WTC11 (cell line): ENCODE measurements around the gene UPF3B. TPM values are rescaled to one million over a fixed set of nuclear protein-coding genes. Genes with fewer than 3 reads are reported as not detected.
A peak's percentile ranks its signal among the peaks of the same experiment; 100 is the strongest.

ENCODE experiments used
- ATAC-seq: fragments of 200-7000 bp; cut with Tn5 transposase; 2 replicates; pipeline ENCODE4 v1.10.0; 2021; ENCODE audit warnings: mild to moderate bottlenecking, moderate library complexity
- CTCF ChIA-PET: fragments of 300-600 bp; sonication (Branson Sonifier 250); formaldehyde crosslinking; loops from one replicate; lab custom pipeline; 2021; ENCODE audit warnings: antibody characterized with exemption; lab: Charles Lee
- POLR2A ChIA-PET: fragments of 350-600 bp; sonication (Branson Sonifier 250); formaldehyde crosslinking; loops from one replicate; lab custom pipeline; 2021; ENCODE audit warnings: antibody characterized with exemption; lab: Charles Lee
- DNase-seq: peaks from one replicate; pipeline ENCODE4 v3.0.0; 2021; ENCODE audit warnings: low spot score
- H3K27ac Mint-ChIP-seq: 2 replicates; pipeline ENCODE4 v1.8.0; 2021; ENCODE audit warnings: mixed read lengths
- H3K27me3 Mint-ChIP-seq: 2 replicates; pipeline ENCODE4 v1.8.0; 2021; ENCODE audit warnings: low read depth, mild to moderate bottlenecking, moderate library complexity, mixed read lengths
- H3K36me3 Mint-ChIP-seq: 2 replicates; pipeline ENCODE4 v1.8.0; 2021; ENCODE audit warnings: mixed read lengths
- H3K4me1 Mint-ChIP-seq: 2 replicates; pipeline ENCODE4 v1.8.0; 2022; ENCODE audit warnings: mixed read lengths
- H3K4me3 Mint-ChIP-seq: 2 replicates; pipeline ENCODE4 v1.8.0; 2021; ENCODE audit warnings: mild to moderate bottlenecking, moderate library complexity, mixed read lengths
- H3K9me3 Mint-ChIP-seq: 2 replicates; pipeline ENCODE4 v1.8.0; 2021; ENCODE audit warnings: mixed read lengths
- AFF4 ChIP-seq: sonication (generic); formaldehyde crosslinking; IDR thresholded peaks from 2 replicates; pipeline ENCODE4 v1.8.1; 2023; ENCODE audit warnings: mild to moderate bottlenecking, missing genetic modification reagents, borderline replicate concordance
- AR ChIP-seq: fragments of 250-450 bp; sonication (Bioruptor Pico); IDR thresholded peaks from 2 replicates; pipeline ENCODE4 v1.9.0; 2021; ENCODE audit warnings: mild to moderate bottlenecking
- ATF3 ChIP-seq: sonication (generic); formaldehyde crosslinking; conservative IDR thresholded peaks from 2 replicates; pipeline ENCODE4 v1.8.1; 2022; ENCODE audit warnings: mild to moderate bottlenecking, missing genetic modification reagents
- CTCF ChIP-seq: fragments of 200-600 bp; IDR thresholded peaks from 2 replicates; pipeline ENCODE4 v1.8.0; 2022; ENCODE audit warnings: antibody characterized with exemption
- E2F4 ChIP-seq: sonication (generic); formaldehyde crosslinking; IDR thresholded peaks from 2 replicates; pipeline ENCODE4 v1.8.1; 2022; ENCODE audit warnings: low read depth, mild to moderate bottlenecking, moderate library complexity, missing genetic modification reagents, borderline replicate concordance
- FOXJ3 ChIP-seq: sonication (generic); formaldehyde crosslinking; IDR thresholded peaks from 2 replicates; pipeline ENCODE4 v1.9.0; 2021; ENCODE audit warnings: missing genetic modification reagents, mild to moderate bottlenecking, borderline replicate concordance
- PRDM15 ChIP-seq: sonication (generic); formaldehyde crosslinking; IDR thresholded peaks from 2 replicates; pipeline ENCODE4 v1.8.0; 2022; ENCODE audit warnings: missing genetic modification reagents
- PRRX2 ChIP-seq: fragments of 250-450 bp; sonication (Bioruptor Pico); IDR thresholded peaks from 2 replicates; pipeline ENCODE4 v1.8.0; 2021; ENCODE audit warnings: mild to moderate bottlenecking
- STAT6 ChIP-seq: sonication (generic); formaldehyde crosslinking; conservative IDR thresholded peaks from 2 replicates; pipeline ENCODE4 v1.8.1; 2023; ENCODE audit warnings: mild to moderate bottlenecking, low read depth, missing genetic modification reagents, moderate library complexity
- ZBTB43 ChIP-seq: sonication (generic); formaldehyde crosslinking; IDR thresholded peaks from 2 replicates; pipeline ENCODE4 v1.8.1; 2023; ENCODE audit warnings: mild to moderate bottlenecking, missing genetic modification reagents
- ZNF317 ChIP-seq: sonication (generic); formaldehyde crosslinking; IDR thresholded peaks from 2 replicates; pipeline ENCODE4 v1.8.1; 2023; ENCODE audit warnings: low read depth, mild to moderate bottlenecking, moderate library complexity, missing genetic modification reagents, borderline replicate concordance
- total RNA-seq: library from RNA; stranded (reverse); gene quantifications from 3 replicates; pipeline ENCODE4 v1.2.3, GENCODE V29; 2021

UPF3B gene
- total RNA-seq, 1 experiment from 2014 or later, result 19.2 TPM

GRCh38 chrX:119870626-119871131, 17.9 kb upstream of the UPF3B start:
- Mint-ChIP-seq H3K36me3 (0 out of 2 replicates have a peak, but pooled peaks cover under 1% of the 10 kb centered on the region), H3K4me1 (peaks cover 10% of the 10 kb centered on the region; the same call in 1 of the 2 replicates), H3K9me3 (no peaks in the 10 kb centered on the region), H3K27ac (peak overlapping the region; percentile 97), H3K4me3 (peak overlapping the region; percentile 90), H3K27me3 (no peaks in the 10 kb centered on the region)
- no peak for DNase-seq
- ATAC-seq, result no peak
- POLR2A ChIA-PET, result interaction anchor here (1.6 to 2.4 kb wide), 2 partner anchors 18 to 79 kb away, joined by 9 to 12 read pairs; partner anchors contain the start of genes RPL39 and UPF3B
- CTCF ChIA-PET, result interaction anchor here (1.1 to 1.4 kb wide), 2 partner anchors 17 kb away, joined by 4 to 7 read pairs; partner anchors contain the start of gene UPF3B
- no peak for TF ChIP-seq ZNF317
- no peak for TF ChIP-seq FOXJ3 (CRISPR knock-in tag)
- TF ChIP-seq STAT6 (CRISPR knock-in tag), result no peak
- TF ChIP-seq AR (CRISPR knock-in tag), result no peak
- TF ChIP-seq ATF3 (CRISPR knock-in tag), result no peak
- TF ChIP-seq AFF4 (CRISPR knock-in tag), result no peak
- no peak for TF ChIP-seq E2F4 (CRISPR knock-in tag)

- H3K9me3 Mint-ChIP-seq, result no peaks in the 10 kb centered on the region
- no peak for DNase-seq
- 0 out of 2 replicates have a peak, but pooled peaks cover 4% of the 10 kb centered on the region for H3K4me1 Mint-ChIP-seq
- ATAC-seq, result no peak
- POLR2A ChIA-PET, result interaction anchor here (0.6 to 1.8 kb wide), 7 partner anchors 15 to 86 kb away, joined by 3 to 15 read pairs (median 4); partner anchors contain the start of genes AKAP14, RNF113A and RPL39
- H3K4me3 Mint-ChIP-seq, result peak overlapping the region; percentile 90
- CTCF ChIA-PET, result interaction anchor here (0.5 to 1.9 kb wide), 7 partner anchors 17 to 236 kb away, joined by 3 to 14 read pairs (median 4); partner anchors contain the start of gene SOWAHD
- peak overlapping the region; percentile 94; the same call in 1 of the 2 replicates for H3K27ac Mint-ChIP-seq
- H3K27me3 Mint-ChIP-seq, result no peaks in the 10 kb centered on the region; the same call in 1 of the 2 replicates
- peaks cover 24% of the 10 kb centered on the region for H3K36me3 Mint-ChIP-seq
- TF ChIP-seq CTCF, result no peak
- TF ChIP-seq PRDM15 (CRISPR knock-in tag), result no peak
- TF ChIP-seq PRRX2 (CRISPR knock-in tag), result no peak
- TF ChIP-seq ATF3 (CRISPR knock-in tag), result no peak
- no peak for TF ChIP-seq ZBTB43
Observed at GRCh38 chrX:119853444-119853843, 681 bp upstream of the UPF3B start.
